PC-3 (cell line): ENCODE measurements around the gene RFT1. TPM values are rescaled to one million over a fixed set of nuclear protein-coding genes. Genes with fewer than 3 reads are reported as not detected.
A peak's percentile ranks its signal among the peaks of the same experiment; 100 is the strongest.

Source experiments
- ATAC-seq: fragments of 200-7000 bp; cut with Tn5 transposase; 2 replicates; pipeline ENCODE4 v1.9.1; 2020; ENCODE audit warnings: mild to moderate bottlenecking, moderate library complexity
- BruUV-seq: library from RNA; stranded (reverse); fragments of 400-500 nt; replicated peaks from 2 replicates; lab custom pipeline; 2021; lab: Mats Ljungman, UMichigan
- CTCF ChIA-PET: fragments of 300-600 bp; sonication (Branson Sonifier 250); formaldehyde crosslinking; loops from one replicate; lab custom pipeline; 2022; ENCODE audit warnings: antibody characterized with exemption; lab: Charles Lee
- POLR2A ChIA-PET: fragments of 300-600 bp; sonication (Branson Sonifier 250); formaldehyde crosslinking; loops from one replicate; lab custom pipeline; 2022; ENCODE audit warnings: antibody characterized with exemption; ENCODE audit not compliant: unreplicated experiment; lab: Charles Lee
- DNase-seq: peaks from one replicate; pipeline ENCODE4 v3.0.0-alpha.2; 2015
- H2AFZ ChIP-seq: fragments of 300-600 bp; sonication (generic); 2 replicates; pipeline ENCODE4 v1.6.0; 2016; ENCODE audit warnings: antibody characterized with exemption, low read length
- H3F3A ChIP-seq: fragments of 300-600 bp; sonication (generic); one replicate; pipeline ENCODE4 v1.6.0; 2017; ENCODE audit warnings: antibody characterized with exemption, low read length, control low read depth, mild to moderate bottlenecking; ENCODE audit not compliant: unreplicated experiment
- H3K27ac ChIP-seq: fragments of 300-600 bp; sonication (generic); 2 replicates; pipeline ENCODE4 v1.5.1; 2016; ENCODE audit warnings: mild to moderate bottlenecking, low read length
- H3K27me3 ChIP-seq: fragments of 300-600 bp; sonication (generic); 2 replicates; pipeline ENCODE4 v1.6.1; 2016; ENCODE audit warnings: low read length, mixed read lengths
- H3K36me3 ChIP-seq: fragments of 300-600 bp; sonication (generic); 2 replicates; pipeline ENCODE4 v1.6.1; 2016; ENCODE audit warnings: low read depth, mixed run types, low read length, mixed read lengths
- H3K4me1 ChIP-seq: fragments of 300-600 bp; sonication (generic); 2 replicates; pipeline ENCODE4 v1.5.1; 2016; ENCODE audit warnings: low read length; ENCODE audit not compliant: insufficient read depth
- H3K4me2 ChIP-seq: fragments of 300-600 bp; sonication (generic); 2 replicates; pipeline ENCODE4 v1.6.0; 2016; ENCODE audit warnings: low read length
- H3K4me3 ChIP-seq: fragments of 300-600 bp; sonication (generic); 2 replicates; pipeline ENCODE4 v1.5.1; 2016; ENCODE audit warnings: mild to moderate bottlenecking, low read length, mixed read lengths
- H3K79me2 ChIP-seq: fragments of 300-600 bp; sonication (generic); 2 replicates; pipeline ENCODE4 v1.6.1; 2017; ENCODE audit warnings: low read length, mixed read lengths
- H3K9ac ChIP-seq: fragments of 300-600 bp; sonication (generic); 2 replicates; pipeline ENCODE4 v1.6.0; 2016; ENCODE audit warnings: mild to moderate bottlenecking, low read length
- H3K9me2 ChIP-seq: fragments of 300-600 bp; sonication (generic); replicated peaks from 2 replicates; pipeline ENCODE4 v1.6.1; 2016; ENCODE audit warnings: mixed run types, low read length, mixed read lengths
- H3K9me3 ChIP-seq: fragments of 300-600 bp; sonication (generic); 2 replicates; pipeline ENCODE4 v1.6.1; 2016; ENCODE audit warnings: low read length, mixed read lengths
- H4K20me1 ChIP-seq: fragments of 300-600 bp; sonication (generic); 2 replicates; pipeline ENCODE4 v1.6.1; 2016; ENCODE audit warnings: low read length, mixed read lengths
- EZH2 ChIP-seq: fragments of 300-600 bp; sonication (generic); IDR thresholded peaks from one replicate; pipeline ENCODE4 v1.6.1; 2017; ENCODE audit warnings: antibody characterized with exemption, mild to moderate bottlenecking, low read length; ENCODE audit not compliant: unreplicated experiment
- EZH2phosphoT487 ChIP-seq: fragments of 300-600 bp; sonication (generic); IDR thresholded peaks from 2 replicates; pipeline ENCODE4 v1.6.1; 2018; ENCODE audit warnings: mild to moderate bottlenecking, antibody characterized with exemption, low read length, borderline replicate concordance
- intact Hi-C: fragments of 100-400 bp; cut with micrococcal nuclease; formaldehyde crosslinking; loops from 2 replicates; pipeline ENCODE4 v1.9.0; 2023
- total RNA-seq: library from RNA; depleted of rRNA; stranded (reverse); fragments of >200 nt; gene quantifications from 2 replicates; pipeline ENCODE4 v1.2.3, GENCODE V29; 2014
- TF ChIP-seq, protein P1 (sequence below): fragments of 300-600 bp; sonication (generic); conservative IDR thresholded peaks from 2 replicates; pipeline ENCODE4 v1.5.1; 2017; ENCODE audit warnings: antibody characterized with exemption, low read depth, mild to moderate bottlenecking, low read length

RFT1 gene
- total RNA-seq, 1 experiment from 2014 or later = 24.6 TPM

DNA sequence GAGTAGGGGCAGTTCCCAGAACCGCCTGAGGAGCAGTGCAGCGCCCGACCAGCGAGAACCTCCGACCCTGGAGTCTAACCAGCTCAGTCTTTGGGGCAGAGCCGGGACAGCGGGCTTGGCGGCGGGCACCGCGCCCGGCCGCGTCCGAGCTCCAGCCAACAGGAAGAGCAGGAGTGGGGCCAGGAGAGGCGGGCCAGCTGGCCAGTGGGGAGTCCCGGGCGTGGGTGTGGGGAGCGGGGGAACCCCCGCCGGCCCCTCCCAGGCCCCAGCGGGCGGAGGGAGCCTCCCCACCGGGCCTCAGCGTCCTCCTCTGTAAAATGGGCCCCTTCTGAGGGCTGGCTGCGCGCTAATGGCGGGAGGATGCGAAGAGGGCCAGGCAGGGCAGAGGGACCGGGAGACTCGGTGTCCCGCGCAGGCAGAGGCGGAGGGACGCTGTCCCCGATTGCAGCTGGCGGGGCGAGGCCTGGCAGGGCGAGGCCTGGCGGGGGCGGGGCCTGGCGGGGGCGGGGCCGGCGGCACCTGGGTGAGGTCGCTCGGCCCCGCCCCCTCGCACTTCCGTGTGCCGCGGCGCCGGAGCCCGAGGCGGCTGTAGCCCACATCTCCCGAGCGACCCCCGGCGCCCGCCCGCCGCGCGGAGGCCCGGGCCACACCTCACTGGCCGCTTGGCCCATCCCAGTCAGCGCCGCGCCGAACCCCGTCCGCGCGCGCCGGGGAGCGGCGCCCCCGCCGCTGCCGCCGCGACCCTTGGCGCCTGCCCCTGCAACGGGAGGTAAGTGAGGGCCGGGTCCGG lies 30.6 kb upstream of the RFT1 start, which contains the start of gene PRKCD:
PRKCD (plus strand) TSS at position 550 of the 790 bp plus-strand sequence. CDS start 17,214 bp downstream, outside the sequence.
- peak within 1 kb of the TSS; percentile 74 for H3K27ac ChIP-seq
- H3K4me1 ChIP-seq = peaks cover 42% of the 10 kb centered on the region
- POLR2A ChIA-PET = interaction anchor here (0.5 to 1.1 kb wide), 7 partner anchors 10 to 87 kb away, joined by 3 to 5 read pairs (median 4); no protein-coding TSS in a partner anchor
- TF ChIP-seq, protein P1, sequence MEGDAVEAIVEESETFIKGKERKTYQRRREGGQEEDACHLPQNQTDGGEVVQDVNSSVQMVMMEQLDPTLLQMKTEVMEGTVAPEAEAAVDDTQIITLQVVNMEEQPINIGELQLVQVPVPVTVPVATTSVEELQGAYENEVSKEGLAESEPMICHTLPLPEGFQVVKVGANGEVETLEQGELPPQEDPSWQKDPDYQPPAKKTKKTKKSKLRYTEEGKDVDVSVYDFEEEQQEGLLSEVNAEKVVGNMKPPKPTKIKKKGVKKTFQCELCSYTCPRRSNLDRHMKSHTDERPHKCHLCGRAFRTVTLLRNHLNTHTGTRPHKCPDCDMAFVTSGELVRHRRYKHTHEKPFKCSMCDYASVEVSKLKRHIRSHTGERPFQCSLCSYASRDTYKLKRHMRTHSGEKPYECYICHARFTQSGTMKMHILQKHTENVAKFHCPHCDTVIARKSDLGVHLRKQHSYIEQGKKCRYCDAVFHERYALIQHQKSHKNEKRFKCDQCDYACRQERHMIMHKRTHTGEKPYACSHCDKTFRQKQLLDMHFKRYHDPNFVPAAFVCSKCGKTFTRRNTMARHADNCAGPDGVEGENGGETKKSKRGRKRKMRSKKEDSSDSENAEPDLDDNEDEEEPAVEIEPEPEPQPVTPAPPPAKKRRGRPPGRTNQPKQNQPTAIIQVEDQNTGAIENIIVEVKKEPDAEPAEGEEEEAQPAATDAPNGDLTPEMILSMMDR = peak; percentile 44
- TF ChIP-seq EZH2 (no peak), EZH2phosphoT487 (no peak)
- H2AFZ ChIP-seq = peak within 1 kb of the TSS; percentile 84
- H3K36me3 ChIP-seq = no peaks in the 10 kb centered on the region; the same call in 1 of the 2 replicates
- peaks cover 4% of the 10 kb centered on the region for H3F3A ChIP-seq
- BruUV-seq = no TSS peak
- no peaks in the 10 kb centered on the region for H3K27me3 ChIP-seq
- peaks cover 45% of the 10 kb centered on the region for H3K79me2 ChIP-seq
- H3K4me3 ChIP-seq = peak within 1 kb of the TSS; percentile 96
- no peaks in the 10 kb centered on the region for H3K9me3 ChIP-seq
- H4K20me1 ChIP-seq = peaks cover 16% of the 10 kb centered on the region; the same call in 1 of the 2 replicates
- peak within 1 kb of the TSS; percentile 93 for H3K4me2 ChIP-seq
- no peaks in the 10 kb centered on the region for H3K9me2 ChIP-seq
- H3K9ac ChIP-seq = peak within 1 kb of the TSS; percentile 87
- intact Hi-C loops = loop anchor here (1.0 to 2.0 kb wide), 3 partner anchors 16 to 31 kb away; partner anchors contain the start of gene RFT1
- DNase-seq (peak; percentile 85), ATAC-seq (peak; percentile 77)
- CTCF ChIA-PET = interaction anchor here (0.6 to 1.4 kb wide), 8 partner anchors 15 to 268 kb away, joined by 3 to 16 read pairs (median 4); no protein-coding TSS in a partner anchor

DNA sequence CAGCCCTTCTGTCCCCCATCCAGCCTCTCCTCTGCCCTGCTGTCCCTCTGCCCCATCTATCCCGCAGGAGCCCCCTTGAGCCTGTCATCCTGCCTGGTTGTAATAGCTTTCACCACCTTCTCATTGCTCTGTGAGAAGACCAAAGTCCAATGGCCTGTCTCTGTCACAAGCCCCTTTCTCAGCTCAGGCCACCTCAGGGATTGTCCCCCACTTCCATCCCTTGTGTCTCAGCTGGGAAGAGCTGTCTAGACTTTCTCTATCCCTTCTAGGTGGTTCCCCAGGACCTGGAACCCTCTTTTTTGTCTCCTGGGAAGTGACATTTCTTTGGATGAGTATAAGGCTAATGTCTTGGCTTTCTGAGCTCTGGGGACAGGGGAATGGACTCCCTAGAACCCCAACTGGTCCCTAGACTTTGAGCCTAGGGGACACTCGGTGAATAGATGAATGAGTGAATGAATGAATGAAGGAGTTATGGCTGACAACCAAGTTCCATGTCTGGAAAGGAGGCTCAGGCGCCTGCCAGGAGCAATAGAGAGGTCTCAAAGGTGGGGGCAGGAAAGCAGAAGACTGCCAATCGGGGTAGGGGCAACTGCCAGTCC lies 29.9 kb upstream of the RFT1 start:
- Histone ChIP-seq H3K4me1 (peaks cover 49% of the 10 kb centered on the region), H3K4me2 (peak overlapping the region; percentile 93), H3K27me3 (no peaks in the 10 kb centered on the region), H2AFZ (peak overlapping the region; percentile 84; the same call in 1 of the 2 replicates), H3F3A (peaks cover 5% of the 10 kb centered on the region), H3K9ac (peak overlapping the region; percentile 77; the same call in 1 of the 2 replicates), H3K9me2 (no peaks in the 10 kb centered on the region), H3K9me3 (no peaks in the 10 kb centered on the region), H3K27ac (peak overlapping the region; percentile 74), H3K36me3 (no peaks in the 10 kb centered on the region), H3K4me3 (peak overlapping the region; percentile 96), H3K79me2 (peaks cover 38% of the 10 kb centered on the region), H4K20me1 (peaks cover 16% of the 10 kb centered on the region; the same call in 1 of the 2 replicates)
- no peak for DNase-seq
- BruUV-seq = TSS peak; percentile 74
- TF ChIP-seq, protein P1 = no peak
- no peak for TF ChIP-seq EZH2
- no peak for TF ChIP-seq EZH2phosphoT487
- POLR2A ChIA-PET = interaction anchor here (0.6 to 1.1 kb wide), 6 partner anchors 10 to 88 kb away, joined by 3 to 5 read pairs (median 4); no protein-coding TSS in a partner anchor
- ATAC-seq = no peak
- CTCF ChIA-PET = interaction anchor here (0.6 to 1.4 kb wide), 6 partner anchors 15 to 94 kb away, joined by 3 to 16 read pairs (median 4); no protein-coding TSS in a partner anchor
- intact Hi-C loops = loop anchor here (1.0 to 2.0 kb wide), 3 partner anchors 15 to 30 kb away; partner anchors contain the start of gene RFT1
